HG02642 (cell line): ENCODE measurements around the gene SSX2IP.

Experiments
- ATAC-seq: cut with Tn5 transposase; IDR thresholded peaks from one replicate; pipeline ENCODE4 v1.9.1; 2021; ENCODE audit warnings: mild to moderate bottlenecking; ENCODE audit not compliant: unreplicated experiment, poor library complexity

Gene SSX2IP

DNA sequence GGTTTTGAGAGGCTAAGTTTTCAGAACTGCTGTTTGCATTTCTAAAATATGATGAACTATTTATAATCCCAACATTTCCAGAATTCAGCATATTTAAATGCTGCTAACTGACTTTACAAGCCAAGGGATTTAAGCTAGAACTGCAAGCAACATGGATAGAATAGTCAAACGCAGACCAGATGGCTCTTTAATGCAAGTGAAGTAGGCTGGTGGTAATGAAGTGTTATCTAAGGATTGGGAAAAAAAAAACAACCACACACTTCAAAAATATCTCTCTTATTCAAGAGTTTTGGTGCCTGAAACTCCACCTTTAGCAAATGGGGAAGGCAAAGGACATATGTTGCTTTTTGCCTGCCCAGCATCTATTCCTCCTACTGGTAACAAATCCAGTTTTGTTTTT lies 20.9 kb upstream of the SSX2IP start:
- no peak for ATAC-seq

DNA sequence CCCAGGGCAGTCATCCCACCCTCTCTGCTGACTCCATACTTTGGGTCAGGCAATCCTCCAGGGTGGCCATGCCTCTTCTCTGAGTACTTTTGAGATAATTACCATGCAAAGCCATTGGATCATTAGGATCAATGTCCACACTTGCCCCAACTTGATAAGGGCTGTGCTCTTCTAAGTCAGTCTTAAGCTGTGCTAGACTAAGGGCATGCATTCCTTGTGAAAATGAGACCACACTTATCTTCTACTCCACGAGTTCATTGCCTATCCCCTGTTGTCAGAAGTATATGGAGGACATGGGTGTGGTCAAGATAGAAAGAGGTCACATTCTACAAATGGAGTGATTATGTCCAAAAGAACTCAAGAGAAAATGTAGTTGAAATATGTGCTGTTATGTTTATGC lies 18.9 kb upstream of the SSX2IP start:
- ATAC-seq, result no peak

DNA sequence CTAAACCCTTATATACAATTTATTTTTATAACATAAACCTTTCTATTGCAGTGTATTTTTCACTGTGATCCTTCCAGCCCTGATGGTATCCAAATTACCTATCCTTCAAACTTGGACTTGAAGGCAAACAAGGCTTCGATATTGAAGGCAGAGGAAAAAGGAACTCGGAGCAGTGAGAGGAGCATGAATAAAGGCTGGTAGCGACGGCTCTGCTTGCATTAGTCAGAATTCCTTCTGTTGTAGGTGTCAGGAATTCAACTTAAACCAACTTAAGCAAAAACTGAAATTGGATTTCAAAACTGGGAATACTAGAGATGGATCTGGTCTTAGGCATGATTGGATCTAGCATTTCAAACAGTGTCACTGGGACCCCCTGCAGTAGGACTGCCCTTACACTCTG lies 17.8 kb upstream of the SSX2IP start:
- ATAC-seq, result no peak

DNA sequence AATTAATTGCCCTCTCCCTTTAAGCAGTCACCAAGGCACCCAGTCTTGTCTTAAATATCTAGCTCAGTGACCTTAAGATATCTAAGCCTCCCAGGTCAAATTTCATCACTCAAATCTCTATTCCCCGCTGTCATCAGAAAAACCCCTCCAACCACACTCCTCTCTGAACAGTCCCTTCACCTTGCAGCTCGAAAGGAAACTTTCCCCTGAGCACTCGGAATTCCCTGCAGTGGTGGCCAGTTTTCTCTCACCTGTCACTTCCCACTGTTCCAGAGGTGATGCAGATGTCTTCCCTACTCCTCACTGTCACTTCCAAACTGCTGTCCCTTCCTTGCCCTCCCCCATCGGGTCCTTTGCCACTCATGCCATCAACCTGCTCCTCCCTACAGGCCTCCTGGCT lies 15.3 kb upstream of the SSX2IP start:
- no peak for ATAC-seq

DNA sequence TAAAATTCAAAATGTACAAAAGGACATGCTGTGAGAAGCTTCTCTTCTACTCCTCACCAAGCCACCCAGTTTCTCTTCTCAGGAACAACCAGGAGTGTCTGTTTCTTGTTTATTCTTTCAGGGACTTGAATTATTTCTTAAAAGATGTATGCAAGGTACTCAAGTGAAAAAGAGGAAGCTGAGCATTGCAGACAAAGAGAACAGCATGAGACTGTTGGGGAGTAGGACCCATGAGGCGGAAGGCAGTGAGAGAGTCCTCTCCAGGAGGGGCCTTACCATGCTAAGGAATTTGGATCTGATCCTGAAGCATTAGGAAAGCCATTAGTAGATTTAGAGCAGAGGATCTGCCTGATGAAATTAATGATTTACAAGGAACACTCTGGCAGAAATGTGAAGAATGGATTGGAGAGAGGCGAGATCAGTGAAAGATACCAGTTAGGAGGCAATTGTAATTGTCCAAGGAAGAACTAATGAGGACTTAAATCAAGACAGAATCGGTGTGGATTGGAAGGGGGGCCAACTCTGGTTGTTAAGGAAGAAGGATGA lies 14.7 kb upstream of the SSX2IP start:
- no peak for ATAC-seq

DNA sequence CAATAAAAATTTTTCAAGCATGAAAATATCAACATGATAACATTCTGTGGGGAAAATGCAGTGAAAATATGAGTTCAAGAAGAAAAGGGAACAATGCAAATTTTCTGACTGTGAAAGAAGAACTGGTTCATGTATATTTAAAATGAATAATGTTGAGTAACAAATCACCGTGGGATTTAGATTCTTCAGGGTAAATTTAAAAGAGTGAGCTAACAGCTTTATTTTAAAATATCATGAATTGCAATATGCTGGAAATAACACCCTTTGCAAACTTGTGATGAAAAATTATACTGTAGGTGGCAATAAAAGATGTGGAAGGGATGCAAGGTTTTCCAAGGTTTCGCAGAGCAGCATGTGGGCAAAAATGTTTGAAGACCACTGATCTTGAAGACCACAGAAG lies 13.2 kb upstream of the SSX2IP start:
- ATAC-seq, result no peak

DNA sequence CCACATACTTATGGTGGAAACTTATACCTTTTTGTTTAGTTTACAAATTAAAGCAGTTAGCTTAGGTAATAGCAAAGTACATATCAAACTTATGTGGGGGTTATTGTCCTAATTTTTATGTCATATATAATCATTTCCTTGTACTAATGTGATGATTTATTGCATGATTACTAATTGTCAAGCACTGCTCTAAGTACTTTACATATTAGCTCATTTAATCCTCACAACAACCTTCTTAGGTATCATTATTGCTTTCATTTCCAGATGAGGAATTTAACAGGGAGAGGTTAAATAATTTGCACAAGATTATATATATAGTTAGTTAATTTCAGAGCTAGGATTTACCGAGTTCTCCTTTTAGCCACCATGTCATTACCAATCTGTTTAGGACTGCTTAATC lies 11.9 kb upstream of the SSX2IP start:
- ATAC-seq, result no peak

DNA sequence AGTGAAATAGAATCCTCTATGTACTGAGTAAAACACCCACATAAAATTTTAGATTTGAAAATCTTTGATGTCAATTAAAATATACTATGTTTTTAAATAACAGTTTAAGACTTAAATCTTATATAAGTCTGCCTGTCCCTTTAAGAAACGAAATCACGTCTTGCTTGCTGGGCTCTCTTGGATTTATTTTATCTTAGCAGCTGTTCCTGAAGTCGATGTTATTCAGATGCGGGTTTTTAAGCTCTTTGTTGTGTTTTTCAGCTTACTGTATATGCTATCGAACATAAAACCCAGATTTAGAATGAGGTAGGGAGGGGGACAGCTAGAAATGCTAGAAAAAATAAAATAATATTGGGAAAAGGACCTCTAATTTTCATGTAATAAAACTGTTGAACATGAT lies 11.1 kb upstream of the SSX2IP start:
- ATAC-seq, result no peak

DNA sequence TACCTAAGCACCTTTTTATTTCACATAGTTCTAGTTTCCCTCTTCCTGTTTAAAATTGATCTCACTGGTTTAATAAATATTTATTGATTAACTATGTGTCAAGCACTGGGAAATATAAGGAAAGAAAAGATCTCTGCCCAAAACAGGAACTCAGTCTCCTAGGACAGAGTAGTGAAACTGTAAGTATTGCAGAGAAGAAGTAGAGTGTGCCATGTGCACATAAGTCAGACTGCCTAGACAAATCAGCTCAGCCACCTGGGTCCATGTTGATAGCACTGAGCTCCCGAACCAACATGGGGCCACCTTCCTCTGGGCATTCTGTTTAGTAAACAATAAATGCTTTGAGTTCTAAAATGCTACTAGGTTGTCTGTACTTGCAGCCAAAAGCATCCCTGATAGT lies 9.8 kb upstream of the SSX2IP start:
- no peak for ATAC-seq

DNA sequence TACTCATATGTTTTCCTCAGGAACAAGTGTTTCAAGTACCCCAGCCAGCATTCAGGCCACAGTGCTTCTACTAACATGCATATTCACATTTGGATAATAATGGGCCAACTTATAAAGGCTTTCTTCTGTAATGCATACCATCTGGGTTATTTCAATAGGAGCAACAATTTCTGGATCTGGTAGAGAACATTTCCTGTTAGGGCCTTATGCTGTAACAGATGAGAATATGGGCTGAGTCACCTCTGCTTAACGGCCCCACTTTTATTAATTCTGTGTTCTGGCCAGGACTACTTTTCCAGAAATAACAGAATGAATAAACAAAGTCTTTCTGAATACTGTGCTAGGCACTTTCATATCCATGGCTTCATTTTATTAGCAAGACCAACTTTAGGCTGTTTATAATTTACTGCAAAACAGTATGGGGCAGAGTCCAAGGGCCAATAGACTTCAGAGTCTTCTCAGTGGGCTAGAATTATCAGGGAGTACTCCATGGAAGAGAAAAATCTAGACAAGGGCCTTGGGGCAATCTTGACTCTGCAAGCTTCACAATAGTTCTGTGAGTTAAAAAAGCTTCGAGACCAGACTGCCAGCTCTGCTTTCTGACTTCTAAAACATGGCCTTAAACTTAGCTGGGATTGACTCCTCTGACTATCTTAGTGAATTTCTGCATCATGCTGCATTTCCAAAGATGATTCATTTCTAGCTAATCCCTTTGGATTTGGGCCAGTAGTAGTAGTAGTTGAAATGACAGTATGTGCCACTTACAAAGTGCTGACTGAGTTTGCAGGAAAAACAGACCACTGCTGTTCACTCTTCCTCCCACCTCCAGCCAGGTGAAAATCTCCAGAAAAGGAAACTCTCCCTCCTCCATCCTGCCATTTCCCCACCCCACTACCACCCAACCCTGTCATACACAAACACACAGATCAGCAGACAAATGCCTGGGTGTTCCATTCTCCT lies 8.2 kb upstream of the SSX2IP start:
- no peak for ATAC-seq

DNA sequence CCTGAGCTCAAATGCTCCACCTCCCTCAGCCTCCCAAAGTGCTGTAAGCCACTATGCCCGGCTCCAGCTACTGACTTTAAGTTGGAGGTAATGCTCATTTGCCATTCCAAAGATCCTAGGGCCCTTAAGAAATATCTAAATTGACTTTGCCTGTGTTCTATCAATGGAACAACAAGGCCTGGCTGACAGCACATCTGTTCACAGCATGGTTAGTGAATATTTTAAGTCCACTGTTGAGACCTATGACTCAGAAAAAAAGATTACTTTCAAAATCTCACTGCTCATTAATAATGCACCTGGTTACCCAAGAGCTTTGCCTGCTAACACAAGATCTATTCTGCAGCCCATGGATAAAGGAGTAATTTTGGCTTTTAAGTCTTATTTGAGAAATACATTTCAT lies 3.5 kb upstream of the SSX2IP start:
- ATAC-seq, result no peak

DNA sequence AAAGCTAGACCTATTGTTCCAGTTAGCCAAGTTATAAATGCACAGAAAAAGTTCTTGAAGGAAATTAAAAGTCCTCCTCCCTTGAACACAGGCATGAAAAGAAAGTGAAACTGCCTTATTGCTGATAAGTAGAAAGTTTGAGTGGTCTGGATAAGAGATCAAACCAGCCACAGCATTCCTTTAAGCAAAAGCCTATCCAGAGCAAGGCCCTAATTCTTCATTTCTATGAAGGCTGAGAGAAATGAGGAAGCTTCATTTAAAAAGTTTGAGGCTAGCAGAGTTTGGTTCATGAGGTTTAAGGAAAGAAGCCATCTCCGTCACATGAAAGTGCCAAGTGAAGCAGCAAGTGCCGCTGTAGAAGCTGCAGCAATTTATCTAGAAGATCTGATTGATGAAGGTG lies 2.7 kb upstream of the SSX2IP start:
- ATAC-seq, result no peak

DNA sequence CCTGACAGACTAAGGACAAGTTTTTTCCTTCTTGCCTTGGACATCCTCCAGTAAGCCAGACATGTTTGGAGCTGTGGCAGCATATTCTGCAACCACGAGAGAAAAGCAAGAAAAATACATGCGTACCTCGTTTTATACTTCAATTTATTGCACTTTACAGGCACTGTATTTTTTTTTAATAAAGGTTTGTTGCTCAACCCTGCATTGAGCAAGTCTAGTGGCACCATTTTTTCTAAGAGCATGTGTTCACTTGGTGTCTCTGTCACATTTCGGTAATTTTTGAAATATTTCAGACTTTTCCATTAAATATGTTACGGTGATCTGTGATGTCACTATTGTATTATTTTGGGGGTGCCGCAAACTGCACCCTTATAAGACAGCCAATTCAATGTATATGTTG lies 2.1 kb upstream of the SSX2IP start:
- ATAC-seq, result no peak

DNA sequence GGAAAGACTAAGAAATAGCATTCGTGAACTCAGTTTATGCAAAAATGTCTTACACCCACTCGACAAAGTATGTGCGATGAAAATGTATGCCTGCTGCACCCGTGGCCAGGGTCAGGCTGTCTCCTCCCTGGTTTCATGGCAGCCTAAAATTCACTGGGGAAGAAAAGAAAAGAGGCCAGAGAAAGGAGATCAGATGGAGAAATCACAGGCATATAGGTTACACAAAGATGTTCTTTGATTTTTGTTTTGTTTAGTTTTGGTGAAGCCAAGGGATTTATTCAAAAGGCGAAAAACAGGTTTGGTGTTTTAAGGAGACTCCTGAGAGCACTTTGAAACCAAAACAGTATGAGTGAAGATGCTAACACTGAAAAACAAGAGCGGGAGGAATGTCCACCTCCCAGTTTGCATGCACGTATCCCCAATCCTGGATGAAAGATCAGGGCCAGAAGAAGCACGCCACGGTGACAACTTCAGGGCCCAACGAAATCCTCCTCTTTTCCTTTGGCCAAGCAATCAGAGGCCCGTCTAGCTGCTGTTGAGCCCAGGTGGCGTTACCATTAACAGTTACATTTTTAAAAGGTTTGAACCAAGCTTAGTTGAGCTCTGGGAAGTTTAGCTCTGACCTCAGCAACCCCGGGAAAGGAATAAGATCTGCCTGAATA lies 992 bp upstream of the SSX2IP start:
- no peak for ATAC-seq

DNA sequence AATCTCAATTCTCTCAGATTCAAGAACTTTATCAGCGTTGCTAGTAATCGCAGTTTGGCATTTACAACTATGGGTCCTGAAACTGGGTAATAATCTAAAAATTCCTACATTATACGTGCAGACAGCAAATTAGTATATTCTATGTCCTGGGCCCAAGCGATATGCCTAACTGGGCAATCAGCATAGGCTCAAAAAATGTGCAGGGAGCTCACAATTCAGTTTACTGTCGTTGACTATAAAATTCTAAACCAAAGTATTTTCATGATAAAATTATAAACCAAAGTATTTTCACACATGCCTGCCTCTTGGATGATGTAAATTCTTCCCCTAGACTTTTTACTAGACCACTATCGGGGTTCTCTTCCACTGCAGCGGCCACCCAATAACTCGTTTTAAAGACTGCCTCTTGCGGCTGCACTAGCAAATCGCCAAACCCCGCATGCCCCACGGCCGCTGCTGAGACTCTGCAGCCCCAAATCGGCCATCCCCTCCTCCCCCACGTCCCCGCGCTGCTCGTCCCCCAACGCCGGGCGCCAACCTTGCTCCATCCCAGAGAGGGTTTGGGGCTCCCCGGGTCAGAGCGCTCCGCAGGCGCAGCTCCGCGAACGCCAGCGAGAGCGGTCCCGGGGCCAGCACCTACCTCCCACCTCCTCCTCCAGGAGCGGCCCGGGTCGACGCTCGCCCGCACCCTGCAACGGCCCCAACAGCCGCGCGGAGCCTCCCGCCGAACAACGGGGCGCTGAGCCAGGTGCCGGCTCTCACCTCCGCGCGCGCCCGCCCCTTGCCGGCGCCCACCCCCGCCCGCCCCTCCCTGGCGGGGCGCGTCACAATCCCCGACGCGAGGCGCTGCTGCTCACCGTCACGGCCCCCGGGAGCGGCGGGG lies 506 bp downstream of the SSX2IP start:
- no peak for ATAC-seq

DNA sequence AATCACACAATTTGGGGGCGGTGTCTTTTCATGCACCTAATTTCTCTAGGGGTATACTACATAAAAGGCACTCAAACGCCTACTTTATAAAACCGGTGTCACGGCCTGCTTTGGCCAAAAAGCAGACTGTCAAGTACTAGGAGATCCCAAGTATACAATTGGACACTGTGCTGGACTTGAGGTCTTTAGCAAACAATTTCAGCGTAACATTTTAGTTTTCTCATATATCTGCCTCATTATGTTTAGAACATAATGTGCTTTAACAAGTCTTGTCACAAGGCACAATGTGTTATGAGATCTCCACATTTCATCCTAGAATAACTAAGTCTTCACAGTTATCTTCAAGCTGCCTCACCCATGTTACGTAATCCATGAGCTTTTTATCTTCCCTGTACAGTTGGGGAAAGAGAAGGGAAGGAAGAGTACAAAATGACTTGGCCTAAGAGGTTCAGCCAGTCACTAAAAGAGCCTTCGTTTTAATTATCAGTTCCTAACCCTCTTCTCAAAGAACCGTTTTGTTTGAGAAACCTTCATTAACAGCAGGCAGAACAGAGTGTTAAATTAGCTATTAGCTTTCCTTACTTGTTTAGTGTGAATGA lies 1.7 kb downstream of the SSX2IP start:
- no peak for ATAC-seq

DNA sequence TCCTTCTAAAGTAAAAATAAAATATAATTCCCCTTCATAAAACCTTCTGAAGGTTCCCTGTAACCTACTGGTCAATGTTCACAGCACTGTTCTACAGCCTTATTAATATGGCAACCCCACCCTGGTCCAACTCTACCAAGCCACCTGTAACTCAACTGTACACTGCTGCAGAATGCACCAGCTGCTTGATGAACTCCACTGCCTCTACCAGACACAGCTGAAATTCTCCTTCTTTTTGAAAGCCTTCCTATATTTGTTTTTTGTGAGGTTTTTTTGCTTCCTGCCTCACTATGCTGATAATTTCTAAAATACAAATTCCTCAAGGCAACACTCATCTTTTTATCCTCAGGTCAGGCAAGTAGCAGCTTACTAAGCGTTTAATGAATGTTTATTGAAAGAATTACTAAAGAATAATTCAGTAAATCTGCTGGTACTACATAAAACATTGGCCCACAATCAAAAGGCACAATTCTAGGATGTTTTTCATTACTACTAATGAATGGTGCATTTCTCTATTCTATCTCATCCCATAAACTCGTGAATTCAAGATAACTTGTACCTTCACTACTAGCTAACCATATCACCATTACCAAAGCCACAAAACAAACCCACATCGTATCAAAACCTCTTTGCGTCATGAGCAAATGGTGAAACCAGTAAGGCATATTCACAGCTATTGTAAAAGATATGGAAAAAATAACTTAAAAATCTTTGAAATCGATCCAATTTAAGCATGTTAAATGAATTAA lies 2.4 kb downstream of the SSX2IP start:
- ATAC-seq, result no peak

DNA sequence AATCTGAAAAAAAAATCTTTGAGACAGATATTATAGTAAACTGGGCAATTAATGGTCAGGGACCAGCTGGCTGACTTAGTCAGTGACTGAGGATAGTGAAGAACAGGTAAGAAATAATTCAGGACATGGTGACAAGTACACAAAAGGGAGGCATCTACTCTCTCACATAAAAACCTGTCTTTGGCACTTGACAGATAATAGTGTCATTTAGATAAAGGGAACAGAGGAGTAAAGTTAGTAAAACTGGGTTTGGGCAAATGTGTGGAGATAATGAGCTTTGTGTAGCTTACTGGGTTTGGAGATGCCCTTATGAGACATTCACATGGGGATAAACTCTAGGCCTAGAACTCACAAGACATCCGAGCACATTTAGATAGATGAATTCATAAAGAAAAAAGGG lies 4.0 kb downstream of the SSX2IP start:
- no peak for ATAC-seq

DNA sequence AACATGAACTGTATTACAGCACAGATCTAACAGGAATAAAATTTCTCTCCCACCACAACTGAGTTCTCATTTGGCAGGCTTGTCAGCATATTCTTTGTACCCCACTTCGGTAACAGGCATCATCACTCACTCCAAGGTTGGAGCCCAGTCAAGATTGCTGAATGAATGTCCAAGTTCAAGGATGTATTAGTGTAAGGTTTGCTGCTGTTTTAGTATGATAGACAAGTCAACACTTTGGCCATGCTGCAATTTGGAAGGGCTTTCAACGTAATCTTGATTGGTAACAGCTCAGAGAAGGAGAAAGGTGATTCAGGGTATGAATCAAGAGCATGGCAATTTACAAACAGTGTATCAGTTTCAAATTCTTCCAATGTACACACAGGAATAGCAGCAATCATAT lies 6.8 kb downstream of the SSX2IP start:
- no peak for ATAC-seq

DNA sequence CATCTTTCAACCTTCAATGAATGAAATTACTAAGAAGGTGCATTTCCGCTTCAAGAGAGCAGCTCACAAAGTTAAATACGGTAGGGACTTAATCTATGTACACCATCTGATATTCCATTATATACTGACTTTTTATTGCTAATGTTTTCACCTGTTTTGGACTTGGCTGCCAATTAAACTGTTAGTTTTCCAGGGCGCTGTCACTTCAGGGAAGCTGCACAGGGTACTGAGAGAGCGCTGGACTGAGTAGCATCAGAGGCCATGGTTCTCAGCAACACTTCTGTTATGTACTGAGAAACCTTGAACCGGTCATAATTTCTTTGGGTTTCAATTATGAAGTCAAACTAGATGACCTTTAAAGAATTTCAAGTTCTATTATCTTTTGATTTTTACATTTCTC lies 8.2 kb downstream of the SSX2IP start:
- no peak for ATAC-seq
